Tibial nerve (tissue), 4 donors: ENCODE results near the gene SKI. TPM values are rescaled to one million over a fixed set of nuclear protein-coding genes. Genes with fewer than 3 reads are reported as not detected.
A peak's percentile ranks its signal among the peaks of the same experiment; 100 is the strongest.

ENCODE experiments used
- DNase-seq, 2 donors: peaks; one replicate each; pipeline ENCODE4 v3.0.0-alpha.2; 2019; ENCODE audit warnings: low spot score in 2 of 2
- H3K27ac ChIP-seq, 4 donors: fragments of 200-600 bp; sonication (generic) in 3 of 4; one replicate each; pipeline ENCODE4 v1.5.1; 2017 to 2019; ENCODE audit warnings: mild to moderate bottlenecking in 1 of 4
- H3K27me3 ChIP-seq, 2 donors: fragments of 200-600 bp; sonication (generic) in 1 of 2; one replicate each; pipeline versions ENCODE4 v1.5.1 to v1.6.0; 2017 to 2019
- H3K36me3 ChIP-seq, 3 donors: fragments of 200-600 bp; sonication (generic); one replicate each; pipeline ENCODE4 v1.5.1; 2018 to 2019
- H3K4me1 ChIP-seq, 4 donors: fragments of 200-600 bp; sonication (generic) in 3 of 4; one replicate each; pipeline ENCODE4 v1.5.1; 2017 to 2019
- H3K4me3 ChIP-seq, 4 donors: fragments of 200-600 bp; sonication (generic) in 3 of 4; one replicate each; pipeline ENCODE4 v1.5.1; 2017 to 2019; ENCODE audit warnings: mild to moderate bottlenecking in 1 of 4, moderate library complexity in 1 of 4
- H3K9me3 ChIP-seq, 4 donors: fragments of 200-600 bp; sonication (generic) in 3 of 4; one replicate each; pipeline ENCODE4 v1.5.1; 2017 to 2019
- CTCF ChIP-seq, 5 experiments: fragments of 200-600 bp in 3 of 5; fragments of 450-650 bp in 2 of 5; sonication (generic) in 3 of 5; IDR thresholded peaks; one replicate each; pipeline ENCODE4 v1.5.1; 2016 to 2019; ENCODE audit warnings: antibody characterized with exemption in 5 of 5, mild to moderate bottlenecking in 3 of 5, moderate library complexity in 2 of 5
- EP300 ChIP-seq, 2 donors: sonication (generic); formaldehyde crosslinking; IDR thresholded peaks; one replicate each; pipeline ENCODE4 v1.6.1; 2017; ENCODE audit warnings: antibody characterized with exemption in 2 of 2, mild to moderate bottlenecking in 1 of 2
- POLR2A ChIP-seq, 2 donors: fragments of 450-650 bp; IDR thresholded peaks; one replicate each; pipeline ENCODE4 v1.6.1; 2017; ENCODE audit warnings: antibody characterized with exemption in 2 of 2, mild to moderate bottlenecking in 2 of 2, moderate library complexity in 2 of 2
- WGBS, 2 donors: methylation state at CpG; one replicate each; pipeline ENCODE4 v1.1.5; 2018; 5-methylcytosine and 5-hydroxymethylcytosine counted together
- total RNA-seq, 4 donors: library from RNA; depleted of rRNA; stranded (reverse); fragments of >200 nt; gene quantifications; one replicate each; pipeline ENCODE4 v1.1.0, GENCODE V29; 2016

Gene SKI
- total RNA-seq, 4 donors from 2014 or later = 62.8 to 100 (median 72.2) TPM

GRCh38 chr1:2236695-2237677 lies 8.9 kb downstream of the SKI start:
- no peak for DNase-seq
- peaks cover 3 to 100% (median 94%) of the 10 kb centered on the region in 4 donors for H3K4me1 ChIP-seq
- H3K36me3 ChIP-seq = peaks cover 0 to 5% (median 0%) of the 10 kb centered on the region in 3 donors
- peak overlapping the region in 1 of 4 donors; percentile 0 for H3K4me3 ChIP-seq
- H3K9me3 ChIP-seq = no peaks in the 10 kb centered on the region
- WGBS, 2 donors = 64 to 69% methylated on average over 27 to 28 of the region's 28 CpGs
- TF ChIP-seq POLR2A (IDR thresholded peaks at IDR 0.05) (no peak), CTCF (IDR thresholded peaks at IDR 0.05) (no peak), EP300 (IDR thresholded peaks at IDR 0.05) (no peak)
- H3K27me3 ChIP-seq = no peaks in the 10 kb centered on the region
- H3K27ac ChIP-seq = peak overlapping the region in 3 of 4 donors; percentile 24 to 92 (median 81)

- H3K27ac ChIP-seq = peak overlapping the region in 3 of 4 donors; percentile 24 to 92 (median 81)
- peak in 2 of 5 experiments; percentile 4 to 14 for TF ChIP-seq CTCF (IDR thresholded peaks at IDR 0.05)
- no peak for TF ChIP-seq POLR2A (IDR thresholded peaks at IDR 0.05)
- H3K4me1 ChIP-seq = peaks cover 3 to 100% (median 93%) of the 10 kb centered on the region in 4 donors
- no peaks in the 10 kb centered on the region for H3K27me3 ChIP-seq
- H3K36me3 ChIP-seq = peaks cover 0 to 5% (median 0%) of the 10 kb centered on the region in 3 donors
- 20 to 33% methylated on average over 3 to 19 of the region's 19 CpGs for WGBS, 2 donors
- peak overlapping the region in 1 of 4 donors; percentile 0 for H3K4me3 ChIP-seq
- H3K9me3 ChIP-seq = no peaks in the 10 kb centered on the region
- no peak for DNase-seq
Measured at GRCh38 chr1:2237773-2238172, 9.7 kb downstream of the SKI start.

GRCh38 chr1:2238361-2239012 lies 10.4 kb downstream of the SKI start:
- peaks cover 0 to 5% (median 0%) of the 10 kb centered on the region in 3 donors for H3K36me3 ChIP-seq
- TF ChIP-seq POLR2A (IDR thresholded peaks at IDR 0.05) (no peak), CTCF (IDR thresholded peaks at IDR 0.05) (no peak), EP300 (IDR thresholded peaks at IDR 0.05) (no peak)
- no peaks in the 10 kb centered on the region for H3K27me3 ChIP-seq
- DNase-seq = no peak
- 64 to 66% methylated on average over 12 to 17 of the region's 25 CpGs for WGBS, 2 donors
- H3K4me3 ChIP-seq = no peak overlapping the region
- peaks cover 3 to 100% (median 93%) of the 10 kb centered on the region in 4 donors for H3K4me1 ChIP-seq
- peak overlapping the region in 3 of 4 donors; percentile 24 to 92 (median 81) for H3K27ac ChIP-seq
- H3K9me3 ChIP-seq = no peaks in the 10 kb centered on the region

GRCh38 chr1:2239013-2239370 lies 10.9 kb downstream of the SKI start:
- WGBS, 2 donors = 76 to 83% methylated on average over 6 of the region's 6 CpGs
- DNase-seq = no peak
- Histone ChIP-seq H3K4me1 (peaks cover 3 to 100% (median 91%) of the 10 kb centered on the region in 4 donors), H3K27me3 (no peaks in the 10 kb centered on the region), H3K4me3 (no peak overlapping the region), H3K27ac (peak overlapping the region in 2 of 4 donors; percentile 81 to 92), H3K36me3 (peaks cover 0 to 5% (median 0%) of the 10 kb centered on the region in 3 donors), H3K9me3 (no peaks in the 10 kb centered on the region)
- TF ChIP-seq EP300 (IDR thresholded peaks at IDR 0.05) (no peak), CTCF (IDR thresholded peaks at IDR 0.05) (no peak)
